HTERT RPE-1 (cell line): Measurements from ENCODE around the gene MSI1.

Experiments used
- in situ Hi-C: fragments of 300-500 bp; cut with MboI; formaldehyde crosslinking; loops from 4 replicates; pipeline ENCODE4 v1.14.3; 2020; ENCODE audit warnings: low sequenced_read_pairs

Gene MSI1

GRCh38 chr12:120377611-120378010 is 8.6 kb upstream of the MSI1 start:
- in situ Hi-C loops, result no loop called here

- in situ Hi-C loops, result no loop called here
Measured at GRCh38 chr12:120376934-120377572, 8.1 kb upstream of the MSI1 start.

GRCh38 chr12:120376416-120376815 is 7.5 kb upstream of the MSI1 start:
- in situ Hi-C loops, result no loop called here

DNA sequence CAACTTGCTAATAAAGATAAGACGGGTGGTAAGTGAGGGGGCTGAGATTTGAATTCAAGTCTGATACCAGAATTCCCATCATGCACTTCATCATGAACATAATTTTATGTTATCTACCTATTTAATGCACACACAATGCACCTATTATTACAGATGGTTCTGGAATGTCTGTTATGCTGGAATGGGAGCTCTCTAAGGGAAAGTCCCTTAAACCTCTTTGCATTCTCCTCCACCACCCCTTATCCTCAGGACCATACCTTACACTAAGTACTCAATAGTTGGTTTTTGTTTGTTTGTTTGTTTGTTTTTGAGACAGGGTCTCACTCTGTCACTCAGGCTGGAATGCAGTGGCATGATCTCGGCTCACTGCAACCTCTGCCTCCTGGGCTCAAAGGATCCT is 7.0 kb upstream of the MSI1 start:
- in situ Hi-C loops, result no loop called here

DNA sequence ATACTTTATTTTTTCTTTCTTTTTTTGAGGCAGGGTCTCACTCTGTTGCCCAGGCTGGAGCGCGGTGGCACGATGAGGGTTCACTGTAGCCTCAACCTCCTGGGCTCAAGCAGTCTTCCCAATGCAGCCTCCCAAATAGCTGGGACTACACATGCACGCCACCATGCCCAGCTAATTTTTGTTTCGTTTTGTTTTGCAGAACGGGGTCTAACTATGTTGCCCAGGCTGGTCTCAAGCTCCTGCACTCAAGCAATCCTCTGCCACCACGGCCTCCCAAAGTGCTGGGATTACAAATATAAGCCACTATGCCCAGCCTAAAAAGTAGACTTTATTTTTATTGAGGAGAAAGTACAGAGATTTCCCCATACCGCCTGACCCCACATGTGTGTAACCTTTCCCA is 4.7 kb upstream of the MSI1 start:
- in situ Hi-C loops, result no loop called here

DNA sequence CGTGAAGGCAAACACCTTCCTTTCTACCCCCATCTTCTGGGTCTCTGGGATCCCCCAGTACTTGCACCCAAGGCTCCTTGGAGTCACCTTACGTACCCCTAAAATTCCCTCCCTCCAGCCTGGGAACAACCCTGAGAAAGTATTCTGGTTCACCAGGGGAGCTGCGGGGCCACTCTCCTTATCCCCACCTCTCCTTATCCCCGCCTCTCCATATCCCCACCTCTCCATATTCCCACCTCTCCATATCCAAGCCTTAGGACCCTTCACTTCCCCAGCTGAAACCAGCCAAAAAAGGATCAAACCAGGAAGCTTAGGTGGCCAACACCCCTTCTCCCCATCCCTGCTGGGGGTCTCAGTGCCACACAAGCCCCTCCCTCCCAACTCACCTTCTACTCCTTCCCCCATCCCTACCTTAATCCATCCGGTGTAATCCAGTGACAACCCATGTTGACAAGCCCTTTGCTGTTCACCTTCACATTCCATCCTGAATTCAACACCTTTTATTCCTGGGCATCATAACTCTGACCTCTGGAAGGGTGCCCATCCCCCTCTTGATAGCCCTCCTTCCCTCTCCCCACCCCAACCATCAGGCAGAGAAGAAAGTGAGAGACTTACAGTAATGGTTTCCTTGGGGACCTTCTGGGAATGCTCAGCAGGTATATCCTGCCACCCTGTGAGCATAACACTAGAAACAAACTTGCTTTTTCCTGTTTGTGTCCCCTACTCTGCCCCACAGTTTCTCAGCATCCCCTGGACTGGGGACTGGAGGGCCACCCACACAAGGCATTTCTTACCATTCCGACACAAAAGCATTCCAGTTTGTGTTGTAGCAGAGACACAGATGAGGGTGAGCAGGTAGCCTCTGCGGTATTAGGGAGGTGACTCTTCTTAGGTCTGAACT is 1.6 kb upstream of the MSI1 start:
- in situ Hi-C loops, result no loop called here

- in situ Hi-C loops, result no loop called here
Measured at GRCh38 chr12:120369603-120370342, 809 bp upstream of the MSI1 start.

DNA sequence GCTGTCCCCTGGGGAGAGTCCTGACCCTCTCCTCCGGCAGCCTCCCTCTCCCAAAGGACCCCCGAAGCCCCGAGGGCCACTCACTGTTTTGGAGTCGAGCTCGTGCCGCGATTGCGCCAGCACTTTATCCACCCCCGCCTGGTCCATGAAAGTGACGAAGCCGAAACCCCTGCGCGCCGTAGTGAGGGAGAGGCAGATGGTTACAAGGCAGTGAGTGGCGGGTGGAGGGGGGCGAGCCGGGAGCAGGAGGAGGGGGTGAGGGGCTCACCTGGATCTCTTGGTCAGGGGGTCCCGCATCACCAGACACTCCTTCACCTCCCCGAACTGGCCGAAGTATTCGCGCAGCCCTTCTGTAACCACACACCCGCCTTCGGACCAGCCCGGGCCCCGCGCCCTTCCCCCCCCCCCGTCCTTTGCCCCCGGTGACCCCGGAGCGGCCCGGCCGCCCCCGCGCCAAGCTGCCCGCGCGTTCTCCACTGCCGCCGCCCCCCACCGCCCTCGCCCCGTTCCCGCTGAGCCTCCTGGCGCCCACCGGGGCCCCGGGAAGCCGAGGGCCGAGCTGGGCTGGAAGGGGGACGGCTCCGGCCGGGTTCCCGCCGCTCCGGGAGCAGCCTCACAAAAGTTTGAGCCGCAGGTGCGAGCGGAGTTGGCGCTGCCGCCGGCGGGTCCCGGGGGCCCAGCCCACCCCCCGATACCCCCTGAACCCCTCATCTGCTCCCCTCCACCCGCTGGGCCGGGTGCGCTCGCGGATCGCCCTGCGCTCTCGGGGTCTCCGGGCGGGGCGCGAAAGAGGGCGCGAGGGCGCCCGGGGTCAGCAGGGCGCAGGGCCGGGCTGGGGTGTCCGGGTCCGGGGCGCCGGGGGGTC is 808 bp downstream of the MSI1 start:
- in situ Hi-C loops, result no loop called here

GRCh38 chr12:120367233-120367923 is 1.6 kb downstream of the MSI1 start:
- in situ Hi-C loops, result no loop called here

GRCh38 chr12:120366845-120367232 is 2.1 kb downstream of the MSI1 start:
- in situ Hi-C loops, result no loop called here

GRCh38 chr12:120366341-120366705 is 2.6 kb downstream of the MSI1 start:
- in situ Hi-C loops, result no loop called here

GRCh38 chr12:120365675-120366340 is 3.2 kb downstream of the MSI1 start:
- in situ Hi-C loops, result no loop called here

DNA sequence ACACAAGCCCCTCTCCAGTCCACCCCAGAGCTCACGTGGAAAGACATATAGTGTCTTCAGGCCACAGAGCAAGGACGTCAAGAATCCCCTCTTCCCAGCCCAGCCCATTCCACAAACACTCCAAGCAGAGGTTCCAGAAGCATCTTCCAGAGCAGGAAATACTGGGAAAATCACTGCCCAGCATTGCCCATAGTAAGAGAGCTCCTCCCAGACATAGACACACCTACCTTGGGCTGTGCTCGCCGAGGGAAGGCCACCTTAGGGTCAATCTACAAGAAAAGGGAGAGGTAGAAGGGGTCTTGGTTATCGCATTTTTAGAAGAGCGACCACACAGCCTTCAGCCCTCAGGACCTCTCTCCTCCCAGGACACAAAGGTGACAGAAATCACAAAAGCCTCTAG is 4.5 kb downstream of the MSI1 start:
- in situ Hi-C loops, result no loop called here

DNA sequence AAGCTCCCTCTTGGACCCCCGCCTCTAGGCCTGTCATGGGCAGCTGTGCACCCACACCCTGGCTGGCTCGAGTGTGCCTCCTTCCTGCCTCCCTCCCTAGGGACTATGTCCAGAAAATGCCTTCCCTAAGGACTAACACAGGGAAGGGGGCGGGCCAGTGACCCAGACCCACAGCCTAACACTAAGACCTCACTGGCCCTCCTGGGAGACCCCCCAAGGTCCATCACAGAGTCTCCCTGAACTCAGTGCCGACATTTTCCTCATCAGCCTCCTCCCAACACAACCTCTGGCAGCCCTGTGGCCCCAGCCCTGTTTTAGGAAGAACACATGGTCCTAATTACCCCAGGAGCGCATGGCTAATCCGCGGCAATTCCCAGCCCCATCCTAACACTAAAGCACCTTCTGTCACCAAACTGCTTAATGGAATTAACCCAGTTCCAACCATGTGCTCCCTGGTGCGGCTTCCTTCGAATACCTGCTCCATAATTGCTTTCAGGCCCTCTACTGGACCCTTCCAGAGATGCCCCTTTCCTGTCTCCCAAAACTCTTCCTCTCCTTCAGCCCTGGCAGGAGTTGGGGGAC is 5.6 kb downstream of the MSI1 start:
- in situ Hi-C loops, result no loop called here

DNA sequence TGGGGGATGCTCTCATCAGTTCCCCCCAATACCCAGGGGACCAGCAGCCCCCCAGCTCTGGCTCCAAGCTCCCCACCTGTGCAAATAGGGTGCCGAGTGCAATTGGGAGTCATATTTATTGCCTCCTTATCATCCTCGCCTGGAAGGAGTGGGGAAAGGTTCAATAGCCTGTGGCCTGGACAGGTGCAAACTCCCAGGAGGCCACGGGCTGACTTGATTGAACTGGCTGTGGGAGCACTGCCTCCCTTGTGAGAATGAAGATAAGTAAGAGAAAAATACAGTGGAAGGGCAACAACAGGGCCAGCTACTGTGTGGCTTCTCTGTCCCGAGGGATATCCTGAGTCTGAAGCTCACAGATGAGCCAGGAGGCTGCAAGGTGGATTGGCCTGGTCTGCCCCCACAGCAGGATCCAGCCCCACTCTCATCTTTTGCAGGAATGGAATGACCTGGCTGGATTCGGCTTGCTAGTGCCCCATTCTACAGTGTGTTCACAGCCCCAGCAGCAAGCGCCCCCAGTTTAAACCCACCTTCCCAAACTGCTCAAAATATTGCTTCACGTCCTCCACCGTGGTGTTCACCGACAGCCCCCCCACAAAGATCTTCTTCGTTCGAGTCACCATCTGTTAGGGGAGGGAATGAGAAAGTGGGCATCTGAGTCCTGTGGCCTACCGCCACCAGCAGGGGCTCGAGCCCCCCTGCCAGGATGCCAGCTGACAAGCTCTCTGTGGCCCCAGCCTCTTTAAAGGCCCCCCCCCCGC is 6.3 kb downstream of the MSI1 start:
- in situ Hi-C loops, result no loop called here

DNA sequence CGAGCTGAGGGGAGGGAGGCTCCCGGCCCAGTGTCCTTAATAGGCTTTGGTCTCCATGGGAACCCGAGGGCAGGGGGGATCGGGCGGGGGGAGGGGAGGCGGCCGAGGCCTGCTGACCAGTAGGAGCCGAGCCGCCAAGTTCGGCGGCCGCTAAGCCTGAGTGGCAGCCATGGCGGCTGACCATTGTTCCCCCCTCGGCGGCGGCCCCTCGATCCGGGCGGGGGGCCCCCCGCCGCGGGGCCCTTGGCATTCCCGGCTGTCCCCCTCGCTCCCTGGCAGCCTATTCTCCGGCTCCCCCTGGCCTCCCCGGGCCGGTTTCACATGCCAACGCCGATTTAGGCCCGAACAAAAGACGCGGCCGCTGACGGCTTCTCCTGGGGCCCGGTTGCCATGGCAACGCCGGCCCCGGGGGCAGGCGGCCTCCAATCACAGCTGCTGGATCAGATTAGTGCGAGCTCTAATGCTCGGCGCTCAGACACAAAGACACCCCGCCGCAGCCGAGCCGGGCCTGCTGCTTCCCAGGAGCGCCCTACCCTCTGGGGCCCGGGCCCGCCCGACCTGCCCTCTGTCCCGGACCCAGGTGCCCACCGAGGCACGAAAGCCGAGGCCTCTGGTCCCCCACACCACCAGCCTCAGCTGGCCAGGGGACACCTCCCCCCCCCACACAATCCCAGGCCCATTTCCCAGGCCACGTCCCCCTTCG is 7.3 kb downstream of the MSI1 start:
- in situ Hi-C loops, result no loop called here

DNA sequence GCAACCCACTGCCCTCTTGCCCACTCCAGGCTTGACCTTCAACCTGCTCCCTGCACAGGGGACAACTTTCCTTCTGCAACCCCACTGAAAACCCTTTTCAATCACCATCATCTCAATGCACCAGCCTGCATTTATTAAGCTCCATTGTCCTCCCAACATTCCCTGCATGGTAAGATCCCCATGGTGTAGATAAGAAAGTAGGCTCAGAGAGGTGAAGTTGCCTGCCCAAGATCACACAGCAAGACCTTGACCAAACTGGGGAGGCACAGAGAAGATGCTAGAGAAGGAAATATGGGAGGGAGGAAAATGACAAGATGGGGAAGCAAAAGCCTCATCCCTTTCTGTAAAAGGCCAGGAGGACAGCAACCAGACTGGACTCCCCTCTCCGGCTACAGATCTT is 9.8 kb downstream of the MSI1 start:
- in situ Hi-C loops, result no loop called here
